RWPE1 (cell line): Measurements from ENCODE around the gene LRMDA.
A peak's percentile ranks its signal among the peaks of the same experiment; 100 is the strongest.

Experiments used
- CTCF ChIA-PET: fragments of 350-600 bp; sonication (Branson Sonifier 250); formaldehyde crosslinking; extraction: SDS; loops from one replicate; lab custom pipeline; 2021; lab: Yijun Ruan, JAX
- POLR2A ChIA-PET: fragments of 400-600 bp; formaldehyde crosslinking; extraction: SDS; loops from one replicate; lab custom pipeline; 2020; ENCODE audit warnings: antibody characterized with exemption; ENCODE audit not compliant: low non-redundant PET; lab: Yijun Ruan, JAX
- DNase-seq: peaks from one replicate; pipeline ENCODE4 v3.0.0; 2012; ENCODE audit warnings: low spot score
- H3K27ac ChIP-seq: fragments of 450-650 bp; 2 replicates; pipeline ENCODE4 v1.5.1; 2017
- CTCF ChIP-seq: fragments of 450-650 bp; conservative IDR thresholded peaks from 2 replicates; pipeline ENCODE4 v1.5.1; 2017; ENCODE audit warnings: low read depth, mild to moderate bottlenecking

LRMDA gene

GRCh38 chr10:75532253-75532924 lies 101.0 kb downstream of the LRMDA start:
- peak; percentile 25 for DNase-seq
- H3K27ac ChIP-seq, result no peak overlapping the region
- POLR2A ChIA-PET, result interaction anchor here (0.6 kb wide), 1 partner anchor 123 kb away, joined by 3 read pairs; no protein-coding TSS in a partner anchor
- TF ChIP-seq CTCF, result no peak
- CTCF ChIA-PET, result no interaction called here

GRCh38 chr10:75538144-75538543 lies 106.7 kb downstream of the LRMDA start:
- no peak overlapping the region for H3K27ac ChIP-seq
- ChIA-PET POLR2A (no interaction called here), CTCF (no interaction called here)
- no peak for DNase-seq
- TF ChIP-seq CTCF, result no peak

GRCh38 chr10:75538765-75539164 lies 107.3 kb downstream of the LRMDA start:
- TF ChIP-seq CTCF, result no peak
- ChIA-PET CTCF (no interaction called here), POLR2A (no interaction called here)

GRCh38 chr10:75540357-75540966 lies 109.0 kb downstream of the LRMDA start:
- no peak for DNase-seq
- TF ChIP-seq CTCF, result no peak
- CTCF ChIA-PET, result interaction anchor here (0.7 to 0.8 kb wide), 4 partner anchors 101 to 765 kb away, joined by 3 to 9 read pairs (median 3); no protein-coding TSS in a partner anchor
- POLR2A ChIA-PET, result no interaction called here
- no peak overlapping the region for H3K27ac ChIP-seq

More at GRCh38 chr10:75538765-75539164, 107.3 kb downstream of the LRMDA start:
- H3K27ac ChIP-seq, result no peak overlapping the region
- no peak for DNase-seq

- TF ChIP-seq CTCF, result no peak
- ChIA-PET CTCF (interaction anchor here (0.7 to 0.8 kb wide), 4 partner anchors 102 to 765 kb away, joined by 3 to 9 read pairs (median 3); no protein-coding TSS in a partner anchor), POLR2A (no interaction called here)
- no peak for DNase-seq
- no peak overlapping the region for H3K27ac ChIP-seq
Observed at GRCh38 chr10:75540981-75541380, 109.6 kb downstream of the LRMDA start.

- no peak overlapping the region for H3K27ac ChIP-seq
Observed at GRCh38 chr10:75541411-75541810, 110.0 kb downstream of the LRMDA start.

More at GRCh38 chr10:75541411-75541810, 110.0 kb downstream of the LRMDA start:
- ChIA-PET CTCF (interaction anchor here (0.7 to 0.8 kb wide), 2 partner anchors 105 to 502 kb away, joined by 3 read pairs; no protein-coding TSS in a partner anchor), POLR2A (no interaction called here)
- DNase-seq, result no peak
- TF ChIP-seq CTCF, result no peak
